CD14-positive monocyte (primary cell): ENCODE measurements around the gene AFF1. TPM values are rescaled to one million over a fixed set of nuclear protein-coding genes. Genes with fewer than 3 reads are reported as not detected.

Source experiments
- DNase-seq, 3 donors: peaks; one replicate each; pipeline ENCODE4 v3.0.0-alpha.2; 2011 to 2022
- H2AFZ ChIP-seq: 2 replicates; pipeline ENCODE4 v1.6.0; 2012; ENCODE audit warnings: mild to moderate bottlenecking, low read depth, low read length, inconsistent platforms; ENCODE audit not compliant: insufficient read depth, poor library complexity, severe bottlenecking
- H3K27ac ChIP-seq, 2 donors: 1 replicate in 1 of 2; 2 replicates in 1 of 2; pipeline ENCODE4 v1.5.1; 2012 to 2013; ENCODE audit warnings: low read length in 2 of 2, control low read depth in 1 of 2, inconsistent platforms in 1 of 2, low read depth in 1 of 2, mild to moderate bottlenecking in 1 of 2
- H3K27me3 ChIP-seq, 2 donors: one replicate each; pipeline versions ENCODE4 v1.6.0 to v1.6.1; 2011 to 2013; ENCODE audit warnings: low read length in 2 of 2; ENCODE audit not compliant: control insufficient read depth in 2 of 2, insufficient read depth in 2 of 2
- H3K36me3 ChIP-seq, 2 donors: replicated peaks in 1 of 2; 1 replicate in 1 of 2; 2 replicates in 1 of 2; pipeline versions ENCODE4 v1.5.1 to v1.6.1; 2012 to 2013; ENCODE audit warnings: low read length in 2 of 2, control low read depth in 1 of 2, inconsistent platforms in 1 of 2, mild to moderate bottlenecking in 1 of 2; ENCODE audit not compliant: insufficient read depth in 2 of 2, control insufficient read depth in 1 of 2
- H3K4me1 ChIP-seq, 2 donors: 1 replicate in 1 of 2; 2 replicates in 1 of 2; pipeline versions ENCODE4 v1.5.1 to v1.6.1; 2012 to 2013; ENCODE audit warnings: low read length in 2 of 2, control low read depth in 1 of 2, inconsistent platforms in 1 of 2, mild to moderate bottlenecking in 1 of 2, moderate library complexity in 1 of 2; ENCODE audit not compliant: insufficient read depth in 2 of 2, control insufficient read depth in 1 of 2
- H3K4me2 ChIP-seq: replicated peaks from 2 replicates; pipeline ENCODE3; 2012; ENCODE audit warnings: low read length, moderate library complexity, mild to moderate bottlenecking; ENCODE audit not compliant: poor library complexity, severe bottlenecking; ENCODE audit errors: extremely low read depth
- H3K4me3 ChIP-seq, 3 experiments: fragments of 200-600 bp in 1 of 3; sonication (generic) in 1 of 3; replicated peaks in 1 of 3; 1 replicate in 2 of 3; 2 replicates in 1 of 3; pipeline ENCODE4 v1.5.1; 2011 to 2013; ENCODE audit warnings: low read length in 3 of 3, mild to moderate bottlenecking in 3 of 3, control low read depth in 2 of 3, low read depth in 2 of 3, inconsistent platforms in 1 of 3, moderate library complexity in 1 of 3
- H3K79me2 ChIP-seq: 2 replicates; pipeline ENCODE4 v1.6.0; 2012; ENCODE audit warnings: mild to moderate bottlenecking, control low read depth, inconsistent platforms, low read length, moderate library complexity; ENCODE audit not compliant: insufficient read depth
- H3K9ac ChIP-seq: 2 replicates; pipeline ENCODE4 v1.6.0; 2017; ENCODE audit warnings: low read length, mild to moderate bottlenecking; ENCODE audit not compliant: insufficient read depth, poor library complexity, severe bottlenecking
- H3K9me3 ChIP-seq, 2 donors: replicated peaks in 1 of 2; 1 replicate in 1 of 2; 2 replicates in 1 of 2; pipeline versions ENCODE4 v1.5.1 to v1.6.1; 2012 to 2013; ENCODE audit warnings: low read length in 2 of 2, control low read depth in 1 of 2; ENCODE audit not compliant: control insufficient read depth in 1 of 2, insufficient read depth in 1 of 2
- H4K20me1 ChIP-seq: 2 replicates; pipeline ENCODE4 v1.6.0; 2012; ENCODE audit warnings: mild to moderate bottlenecking, low read length, control low read depth, moderate library complexity; ENCODE audit not compliant: insufficient read depth
- H3K27ac Mint-ChIP-seq, 7 donors: one replicate each; pipeline ENCODE4 v1.8.0; 2020; ENCODE audit warnings: mild to moderate bottlenecking in 7 of 7, mixed read lengths in 7 of 7, moderate library complexity in 6 of 7, inconsistent platforms in 2 of 7
- H3K27me3 Mint-ChIP-seq, 3 donors: one replicate each; pipeline ENCODE4 v1.8.0; 2021 to 2022; ENCODE audit warnings: low read depth in 3 of 3, mild to moderate bottlenecking in 3 of 3, mixed read lengths in 3 of 3, moderate library complexity in 3 of 3, inconsistent platforms in 1 of 3
- H3K36me3 Mint-ChIP-seq, 2 donors: one replicate each; pipeline ENCODE4 v1.8.0; 2020; ENCODE audit warnings: mixed read lengths in 2 of 2, inconsistent platforms in 1 of 2, mild to moderate bottlenecking in 1 of 2
- H3K4me1 Mint-ChIP-seq: one replicate; pipeline ENCODE4 v1.8.0; 2020; ENCODE audit warnings: mild to moderate bottlenecking, mixed read lengths
- H3K4me3 Mint-ChIP-seq, 2 donors: one replicate each; pipeline ENCODE4 v1.8.0; 2020; ENCODE audit warnings: mild to moderate bottlenecking in 2 of 2, mixed read lengths in 2 of 2, moderate library complexity in 1 of 2
- H3K9me3 Mint-ChIP-seq, 7 donors: one replicate each; pipeline ENCODE4 v1.8.0; 2020 to 2022; ENCODE audit warnings: mixed read lengths in 7 of 7, mild to moderate bottlenecking in 6 of 7, moderate library complexity in 6 of 7, inconsistent platforms in 2 of 7
- CTCF ChIP-seq: fragments of 200-600 bp; IDR thresholded peaks from one replicate; pipeline ENCODE4 v1.8.0; 2022; ENCODE audit warnings: antibody characterized with exemption, mild to moderate bottlenecking
- WGBS: methylation state at CpG from one replicate; pipeline ENCODE4 v1.1.5; 2013; ENCODE audit warnings: missing lambda C conversion rate; ENCODE audit not compliant: insufficient coverage; 5-methylcytosine and 5-hydroxymethylcytosine counted together
- intact Hi-C, 2 donors: fragments of 100-400 bp; cut with micrococcal nuclease; formaldehyde crosslinking; loops; one replicate each; pipeline versions ENCODE4 v1.15.0 to v1.15.1; 2023
- polyA plus RNA-seq, 3 donors: library from polyadenylated mRNA; depleted of rRNA in 1 of 3; unstranded in 2 of 3; stranded (reverse) in 1 of 3; fragments of 300-500 nt in 2 of 3; fragments of >200 nt in 1 of 3; fragmentation: Illumina TruSeq in 2 of 3; gene quantifications; 1 replicate in 2 of 3; 2 replicates in 1 of 3; pipeline ENCODE4 v1.2.3, GENCODE V29; 2012 to 2021

Gene AFF1
- polyA plus RNA-seq, 3 donors, result 7.5 to 20.9 (median 16.3) TPM

DNA sequence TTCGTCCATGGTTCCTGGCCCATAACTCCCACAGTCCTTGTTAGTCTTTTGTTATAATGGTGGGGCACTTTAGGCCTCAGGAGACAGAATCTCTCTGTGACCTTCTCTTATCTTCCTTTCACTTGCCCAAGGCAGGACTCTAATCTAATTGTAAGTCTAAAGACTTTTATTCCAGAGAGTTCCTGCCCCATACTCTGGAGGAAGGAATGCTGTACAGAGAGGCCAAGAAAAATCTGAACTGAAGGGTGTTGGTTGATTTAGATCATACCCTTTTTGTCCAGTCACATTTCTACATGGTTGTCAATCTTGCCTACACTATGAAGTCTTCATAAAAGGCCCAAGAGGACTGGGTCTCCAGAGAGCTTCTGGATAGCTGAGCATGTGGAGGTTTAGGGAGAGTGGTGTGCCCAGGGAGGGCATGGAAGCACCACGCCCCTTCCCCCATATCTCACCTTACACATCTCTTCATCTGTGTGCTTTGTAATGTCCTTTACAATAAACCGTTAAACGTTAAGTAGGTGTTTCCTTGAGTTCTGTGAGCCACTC, 84.5 kb downstream of the AFF1 start:
- H3K4me3 Mint-ChIP-seq, result no peak overlapping the region
- peaks cover 0 to 8% of the 10 kb centered on the region in 2 donors for H3K36me3 Mint-ChIP-seq
- no peak for TF ChIP-seq CTCF
- Histone ChIP-seq H3K27me3 (no peaks in the 10 kb centered on the region), H2AFZ (no peak overlapping the region), H3K4me2 (no peak overlapping the region), H3K9me3 (no peaks in the 10 kb centered on the region), H3K27ac (peak overlapping the region in 1 of 2 donors; percentile 65), H3K9ac (no peak overlapping the region), H4K20me1 (peaks cover 79% of the 10 kb centered on the region), H3K79me2 (peaks cover 99% of the 10 kb centered on the region), H3K4me1 (peaks cover 36 to 46% of the 10 kb centered on the region in 2 donors), H3K36me3 (no peaks in the 10 kb centered on the region), H3K4me3 (no peak overlapping the region)
- no peak for DNase-seq
- 80% methylated on average over 1 of the region's 4 CpGs for WGBS
- H3K4me1 Mint-ChIP-seq, result peaks cover 62% of the 10 kb centered on the region
- peaks cover 0 to 1% (median 0%) of the 10 kb centered on the region in 3 donors for H3K27me3 Mint-ChIP-seq
- H3K27ac Mint-ChIP-seq, result peak overlapping the region in 4 of 7 donors; percentile 8 to 50 (median 18)
- H3K9me3 Mint-ChIP-seq, result no peaks in the 10 kb centered on the region
- intact Hi-C loops, result no loop called here

DNA sequence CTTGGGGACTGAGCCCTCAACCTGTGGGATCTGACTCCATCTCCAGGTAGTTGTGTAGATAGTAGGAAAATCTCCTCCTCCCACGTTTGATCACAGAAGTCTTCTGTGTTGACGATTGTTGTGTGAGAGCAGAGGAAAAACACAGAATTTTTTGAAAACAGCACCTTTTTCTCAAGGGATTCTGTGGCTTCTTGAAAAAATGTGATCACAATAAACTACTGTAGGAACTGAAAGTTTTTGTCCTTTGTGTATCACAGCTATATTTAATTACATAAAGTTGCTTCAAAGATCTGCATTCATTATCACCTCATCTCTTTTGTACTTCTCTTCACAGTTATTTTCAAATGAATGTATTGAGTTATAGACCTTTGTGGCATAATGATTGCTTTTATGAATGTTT, 85.1 kb downstream of the AFF1 start:
- Mint-ChIP-seq H3K9me3 (no peaks in the 10 kb centered on the region), H3K4me1 (peaks cover 60% of the 10 kb centered on the region), H3K27ac (peak overlapping the region in 3 of 7 donors; percentile 25 to 50 (median 27)), H3K36me3 (peaks cover 2 to 8% of the 10 kb centered on the region in 2 donors), H3K27me3 (peaks cover 0 to 1% (median 0%) of the 10 kb centered on the region in 3 donors), H3K4me3 (no peak overlapping the region)
- WGBS, result no CpG with 5 or more reads among the region's 2 CpGs
- Histone ChIP-seq H3K36me3 (no peaks in the 10 kb centered on the region), H3K4me2 (no peak overlapping the region), H3K27me3 (no peaks in the 10 kb centered on the region), H2AFZ (no peak overlapping the region), H3K79me2 (peaks cover 99% of the 10 kb centered on the region), H3K27ac (peak overlapping the region in 1 of 2 donors; percentile 65), H3K9ac (no peak overlapping the region), H4K20me1 (peaks cover 83% of the 10 kb centered on the region), H3K4me3 (no peak overlapping the region), H3K9me3 (no peaks in the 10 kb centered on the region), H3K4me1 (peaks cover 30 to 40% of the 10 kb centered on the region in 2 donors)
- intact Hi-C loops, result no loop called here
- TF ChIP-seq CTCF, result no peak
- DNase-seq, result no peak
